ENCODE results near the gene CFAP210. TPM values are rescaled to one million over a fixed set of nuclear protein-coding genes. Genes with fewer than 3 reads are reported as not detected.

CFAP210 gene
- polyA plus RNA-seq, 2 of the 4 experiments (the other 2 are of a cell fraction) = 0.31 to 0.35 TPM

GRCh38 chr2:169637620-169638019 is 56.6 kb downstream of the CFAP210 start:
- no peaks in the 10 kb centered on the region for H3K4me1 ChIP-seq
- CTCF ChIA-PET = interaction anchor here (1.0 kb wide), 1 partner anchor 130 kb away, joined by 3 read pairs; no protein-coding TSS in a partner anchor
- H3K9me3 ChIP-seq = no peaks in the 10 kb centered on the region
- no peak overlapping the region for H3K4me2 ChIP-seq
- TF ChIP-seq MAFK (IDR thresholded peaks at IDR 0.05; ENCODE audit: partially characterized antibody) (peak; percentile 60), CEBPB (IDR thresholded peaks at IDR 0.05) (0 out of 4 replicates have a peak, but pooled peaks of 1 of the 2 experiments have one; percentile 22), MAX (IDR thresholded peaks at IDR 0.05) (no peak)
- WGBS (ENCODE audit: missing lambda C conversion rate) = 89% methylated on average over 3 of the region's 3 CpGs
- H3K27ac ChIP-seq = no peak overlapping the region
- POLR2A ChIA-PET = interaction anchor here (0.5 kb wide), 1 partner anchor 87 kb away, joined by 3 read pairs; no protein-coding TSS in a partner anchor
- DNase-seq (ENCODE audit: low read depth in 1 of 2, low spot score in 1 of 2) (no peak), ATAC-seq (no peak), FAIRE-seq (peak; percentile 7)
- no peak overlapping the region for H3K4me3 ChIP-seq

- CTCF ChIA-PET = interaction anchor here (1.0 kb wide), 1 partner anchor 131 kb away, joined by 3 read pairs; no protein-coding TSS in a partner anchor
Measured at GRCh38 chr2:169636440-169637097, 57.6 kb downstream of the CFAP210 start.

More at GRCh38 chr2:169636440-169637097, 57.6 kb downstream of the CFAP210 start:
- H3K4me1 ChIP-seq = no peaks in the 10 kb centered on the region
- DNase-seq (ENCODE audit: low read depth in 1 of 2, low spot score in 1 of 2) (no peak), ATAC-seq (no peak), FAIRE-seq (no peak)
- H3K9me3 ChIP-seq = no peaks in the 10 kb centered on the region
- WGBS (ENCODE audit: missing lambda C conversion rate) = 93% methylated on average over 8 of the region's 8 CpGs
- no peak for TF ChIP-seq HES2 (IDR thresholded peaks at IDR 0.05)
- TF ChIP-seq CTCF (IDR thresholded peaks at IDR 0.05) = no peak
- no peak for TF ChIP-seq CEBPB (IDR thresholded peaks at IDR 0.05)
- no peak for TF ChIP-seq NPAS2 (CRISPR knock-in tag; IDR thresholded peaks at IDR 0.05; ENCODE audit: borderline replicate concordance)
- TF ChIP-seq ELK1 (IDR thresholded peaks at IDR 0.05; ENCODE audit: low read depth, low read length) = no peak
- no peak for TF ChIP-seq KDM5A (IDR thresholded peaks at IDR 0.05)
- TF ChIP-seq TP53 (CRISPR knock-in tag; IDR thresholded peaks at IDR 0.05) = no peak
- TF ChIP-seq FOXS1 (CRISPR knock-in tag; IDR thresholded peaks at IDR 0.05) = no peak
- no peak for TF ChIP-seq MYC (IDR thresholded peaks at IDR 0.05; ENCODE audit: borderline replicate concordance, low read length)
- no peak for TF ChIP-seq RNF2 (IDR thresholded peaks at IDR 0.05; ENCODE audit: borderline replicate concordance, low read depth)
- TF ChIP-seq NFE2L2 (conservative IDR thresholded peaks at IDR 0.05; ENCODE audit: low read length) = no peak
- no peak for TF ChIP-seq MAX (IDR thresholded peaks at IDR 0.05)
- no peak for TF ChIP-seq EHF (CRISPR knock-in tag; IDR thresholded peaks at IDR 0.05)
- no peak for TF ChIP-seq TFCP2L1 (CRISPR knock-in tag; IDR thresholded peaks at IDR 0.05)
- TF ChIP-seq HDAC2 (IDR thresholded peaks at IDR 0.05) = no peak
- no peak for TF ChIP-seq CBX2 (IDR thresholded peaks at IDR 0.05; ENCODE audit: borderline replicate concordance, low read depth)
- TF ChIP-seq E2F6 (IDR thresholded peaks at IDR 0.05; ENCODE audit: borderline replicate concordance, low read depth) = no peak
- no peak for TF ChIP-seq CHD2 (IDR thresholded peaks at IDR 0.05; ENCODE audit: low read length, partially characterized antibody)
- POLR2A ChIA-PET = no interaction called here
- no peak overlapping the region for H3K4me3 ChIP-seq
- no peak overlapping the region for H3K27ac ChIP-seq
- no peak overlapping the region for H3K4me2 ChIP-seq
